GM12873 (cell line): ENCODE measurements around the gene GPI.

ENCODE experiments used
- TF ChIP-seq, protein P1 (sequence below): IDR thresholded peaks from 2 replicates; pipeline ENCODE4 v1.5.1; 2012; ENCODE audit warnings: low read depth, mild to moderate bottlenecking, moderate library complexity, low read length, control low read depth; ENCODE audit not compliant: insufficient read depth; ENCODE audit errors: missing control alignments

The GPI gene

GRCh38 chr19:34330116-34330515, 34.9 kb upstream of the GPI start:
- TF ChIP-seq, protein P1, sequence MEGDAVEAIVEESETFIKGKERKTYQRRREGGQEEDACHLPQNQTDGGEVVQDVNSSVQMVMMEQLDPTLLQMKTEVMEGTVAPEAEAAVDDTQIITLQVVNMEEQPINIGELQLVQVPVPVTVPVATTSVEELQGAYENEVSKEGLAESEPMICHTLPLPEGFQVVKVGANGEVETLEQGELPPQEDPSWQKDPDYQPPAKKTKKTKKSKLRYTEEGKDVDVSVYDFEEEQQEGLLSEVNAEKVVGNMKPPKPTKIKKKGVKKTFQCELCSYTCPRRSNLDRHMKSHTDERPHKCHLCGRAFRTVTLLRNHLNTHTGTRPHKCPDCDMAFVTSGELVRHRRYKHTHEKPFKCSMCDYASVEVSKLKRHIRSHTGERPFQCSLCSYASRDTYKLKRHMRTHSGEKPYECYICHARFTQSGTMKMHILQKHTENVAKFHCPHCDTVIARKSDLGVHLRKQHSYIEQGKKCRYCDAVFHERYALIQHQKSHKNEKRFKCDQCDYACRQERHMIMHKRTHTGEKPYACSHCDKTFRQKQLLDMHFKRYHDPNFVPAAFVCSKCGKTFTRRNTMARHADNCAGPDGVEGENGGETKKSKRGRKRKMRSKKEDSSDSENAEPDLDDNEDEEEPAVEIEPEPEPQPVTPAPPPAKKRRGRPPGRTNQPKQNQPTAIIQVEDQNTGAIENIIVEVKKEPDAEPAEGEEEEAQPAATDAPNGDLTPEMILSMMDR: no peak

GRCh38 chr19:34332027-34332760, 32.8 kb upstream of the GPI start:
- TF ChIP-seq, protein P1: no peak

DNA sequence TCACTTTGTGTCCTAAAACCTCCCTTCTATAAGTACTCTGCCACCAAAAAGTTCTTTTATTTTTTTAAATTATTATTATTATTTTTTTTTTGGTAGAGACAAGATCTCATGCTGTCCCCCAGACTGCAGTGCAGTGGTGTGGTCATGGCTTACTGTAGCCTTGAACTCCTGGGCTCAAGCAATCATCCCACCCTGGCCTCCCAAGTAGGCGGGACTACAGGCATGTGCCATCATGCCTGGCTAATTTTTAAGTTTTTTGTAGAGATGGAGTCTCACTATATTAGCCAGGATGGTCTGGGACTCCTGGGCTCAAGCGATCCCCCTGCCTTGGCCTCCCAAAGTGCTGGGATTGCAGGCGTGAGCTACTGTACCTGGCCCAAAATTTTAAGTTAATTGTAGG, 29.1 kb upstream of the GPI start:
- TF ChIP-seq, protein P1: no peak

GRCh38 chr19:34336781-34337271, 28.2 kb upstream of the GPI start:
- TF ChIP-seq, protein P1: peak; percentile 57

DNA sequence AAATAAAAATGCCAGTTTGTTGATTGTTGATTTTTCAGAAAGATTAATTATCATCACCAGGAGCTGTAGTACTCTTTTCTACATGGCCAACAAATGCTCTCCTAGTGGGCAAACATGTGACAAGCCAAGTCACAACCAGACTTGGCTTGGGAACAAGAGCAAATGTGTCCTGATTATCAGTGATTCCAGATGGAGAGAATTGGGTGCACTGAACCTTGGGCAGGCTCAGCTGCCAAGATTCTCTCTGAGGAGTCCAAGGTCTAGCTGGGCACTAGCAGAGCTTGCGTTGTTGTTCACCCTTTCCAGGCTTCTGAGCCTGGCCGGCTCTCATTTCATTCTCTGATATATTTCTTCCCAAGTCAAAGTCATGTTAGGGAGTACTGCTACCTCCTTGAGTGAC, 27.3 kb upstream of the GPI start:
- TF ChIP-seq, protein P1: no peak

- TF ChIP-seq, protein P1: no peak
Measured at GRCh38 chr19:34341935-34342680, 22.9 kb upstream of the GPI start.

DNA sequence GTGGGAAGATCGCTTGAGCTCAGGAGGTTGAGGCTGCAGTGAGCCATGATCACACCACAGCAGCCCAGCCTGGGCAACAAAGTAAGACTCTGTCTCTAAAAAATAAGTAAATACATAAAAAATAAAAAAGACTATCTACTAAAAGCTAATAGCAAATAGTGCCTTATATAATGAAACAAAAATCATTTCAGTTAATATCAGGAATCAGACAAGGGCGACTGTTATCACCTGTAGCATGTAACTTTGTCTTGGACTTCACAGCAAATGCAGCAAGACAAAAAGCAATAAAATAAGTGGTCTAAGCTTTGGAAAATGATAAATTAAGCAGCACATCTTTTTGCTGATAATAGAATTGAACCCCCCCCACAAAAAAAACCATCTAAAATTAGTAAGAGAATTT, 21.2 kb upstream of the GPI start:
- TF ChIP-seq, protein P1: no peak
